Activated T-cell treated with anti-CD3 and anti-CD28 coated beads, Interleukin-2, amount 50 U/mL, for 48 hours (primary cell): Measurements from ENCODE around the gene EHD4.

Experiments
- DNase-seq, 2 experiments: peaks; one replicate each; pipeline ENCODE4 v3.0.0-alpha.2; 2020

The EHD4 gene

DNA sequence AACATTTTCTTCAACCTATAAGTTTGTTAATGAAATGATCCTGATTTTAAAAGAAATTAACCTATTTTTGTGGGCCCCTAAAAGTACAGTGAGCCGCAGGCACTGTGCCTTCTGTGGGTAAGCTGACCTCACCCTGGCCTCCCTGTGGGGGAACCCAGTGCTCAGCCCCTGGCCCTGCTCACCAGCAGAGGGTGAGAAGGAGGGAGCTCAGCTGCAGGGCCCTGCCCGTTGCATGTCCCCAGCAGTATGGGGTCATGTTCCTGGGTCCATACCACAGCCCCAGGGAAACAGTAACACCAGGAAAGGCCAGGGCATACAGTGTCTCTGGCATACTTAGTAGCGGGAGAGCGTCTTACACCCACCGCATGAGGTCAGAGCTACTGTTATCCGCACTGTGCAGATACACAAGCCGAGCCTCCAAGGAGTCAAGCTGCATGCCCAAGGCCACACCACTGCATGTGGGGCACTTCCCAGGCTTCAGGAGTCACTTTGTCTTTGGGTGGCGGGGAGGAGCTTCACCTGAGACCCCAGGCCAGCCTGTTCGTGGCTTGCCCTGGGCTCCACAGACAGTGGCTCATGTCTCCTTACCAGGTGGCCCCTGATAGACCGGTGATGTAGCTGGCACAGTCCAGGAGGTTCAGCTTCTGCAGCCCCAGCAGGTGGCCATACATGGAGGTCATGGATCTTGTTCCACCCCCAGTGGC lies 22.6 kb upstream of the EHD4 start:
- DNase-seq = no peak

DNA sequence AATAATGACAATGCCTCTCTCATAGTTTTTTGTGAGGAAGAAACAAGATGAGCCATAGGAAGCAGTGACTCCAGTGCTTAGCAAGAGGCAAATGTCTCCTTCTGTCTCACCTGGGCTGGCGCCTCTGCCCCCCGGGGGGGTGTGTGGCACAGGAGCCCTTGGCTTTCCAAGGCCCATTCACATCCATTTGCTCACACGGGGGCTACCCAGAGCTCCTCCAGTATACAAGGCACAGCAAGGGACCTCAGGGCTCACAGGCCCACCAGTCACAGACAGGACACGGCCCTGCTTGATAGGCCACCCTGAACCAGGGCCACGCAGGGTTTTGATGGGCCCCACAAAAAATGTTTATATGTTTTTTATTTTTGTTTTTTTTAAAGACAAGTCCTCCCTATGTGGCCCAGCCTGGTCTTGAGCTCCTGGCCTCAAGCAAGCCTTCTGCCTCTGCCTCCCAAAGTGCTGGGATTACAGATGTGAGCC lies 21.9 kb upstream of the EHD4 start:
- no peak for DNase-seq

DNA sequence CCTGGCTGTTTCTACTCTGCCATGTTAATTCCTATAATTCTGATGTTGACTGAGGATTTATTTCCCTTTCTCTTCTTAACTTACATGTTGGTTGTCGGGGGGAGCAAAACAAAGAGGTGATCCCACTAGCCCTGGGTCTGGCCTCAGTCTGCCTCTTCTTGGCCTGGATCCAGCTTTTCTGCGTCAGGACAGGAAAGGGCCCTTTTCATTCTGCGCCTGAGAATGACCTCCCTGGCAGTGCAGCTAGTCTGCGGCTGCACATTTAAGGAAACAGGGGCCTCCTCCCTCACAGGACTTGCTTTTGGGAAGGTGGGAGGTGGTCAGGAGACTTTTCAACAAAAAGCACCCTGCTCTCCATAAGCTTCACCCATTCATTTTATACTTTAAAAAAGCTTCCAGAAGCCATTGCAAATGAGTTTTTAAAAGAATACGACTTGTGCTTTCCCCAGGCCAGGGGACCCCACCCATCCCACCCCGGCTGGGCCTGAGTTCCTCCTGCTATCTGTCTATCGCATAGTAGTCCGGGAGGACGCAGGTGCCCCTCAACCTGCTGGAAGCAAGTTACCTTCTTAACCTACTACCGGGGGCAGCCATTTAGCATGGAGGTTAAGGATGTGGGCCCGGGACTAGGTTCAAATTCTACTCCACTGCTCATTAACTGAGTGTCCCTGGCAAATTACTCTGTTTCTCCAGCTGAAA lies 21.3 kb upstream of the EHD4 start:
- DNase-seq = no peak

DNA sequence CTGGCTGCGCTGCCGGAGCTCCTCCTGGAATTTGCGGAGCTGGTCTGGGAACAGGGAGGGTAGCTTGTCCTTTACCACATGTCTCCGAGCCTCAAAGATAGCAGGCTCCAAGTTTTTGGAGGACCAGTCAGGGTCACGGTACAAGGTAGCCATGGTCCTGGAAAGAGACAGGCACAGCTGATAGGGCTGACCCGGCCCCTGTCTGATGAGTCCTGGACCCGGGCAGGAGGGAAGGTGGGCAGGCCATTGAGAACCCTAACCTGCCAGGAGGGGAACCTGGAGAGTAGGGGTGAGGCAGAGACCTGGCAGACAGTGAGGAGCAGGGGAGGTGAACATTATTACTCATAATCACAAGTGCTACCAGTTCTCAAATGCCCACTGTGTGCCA lies 20.4 kb upstream of the EHD4 start:
- no peak for DNase-seq

DNA sequence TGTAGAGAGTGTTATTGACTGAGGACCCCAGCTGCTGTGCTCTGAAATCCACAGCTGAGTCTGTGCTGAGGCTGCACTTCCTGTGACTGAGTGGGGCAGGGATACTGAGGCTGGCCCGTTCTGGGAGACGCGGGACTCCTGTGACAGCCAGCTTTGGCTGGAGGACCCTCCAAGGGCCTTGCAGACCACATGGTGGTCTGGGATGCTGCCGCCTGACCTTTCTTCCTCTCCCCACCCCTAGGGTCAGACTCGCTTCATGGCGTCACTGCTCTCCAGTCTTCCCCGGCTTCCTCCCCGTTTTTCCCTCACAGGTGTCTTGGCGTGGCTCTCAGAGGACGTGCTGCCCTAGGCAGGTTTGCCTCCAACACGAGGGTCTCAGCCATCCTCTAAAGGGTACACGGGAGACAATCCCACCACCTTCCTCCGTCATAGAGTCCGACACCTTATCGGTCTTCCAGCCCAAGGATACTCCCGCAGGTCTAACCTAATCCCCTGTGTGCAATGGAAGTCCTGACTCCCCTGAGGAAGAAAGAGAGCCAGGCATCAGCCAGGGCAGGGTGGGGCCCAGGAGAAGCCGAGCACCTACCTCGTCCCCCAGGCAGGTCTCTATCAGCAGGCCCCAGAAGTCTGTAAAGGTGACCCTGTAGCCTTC lies 19.9 kb upstream of the EHD4 start:
- no peak for DNase-seq

DNA sequence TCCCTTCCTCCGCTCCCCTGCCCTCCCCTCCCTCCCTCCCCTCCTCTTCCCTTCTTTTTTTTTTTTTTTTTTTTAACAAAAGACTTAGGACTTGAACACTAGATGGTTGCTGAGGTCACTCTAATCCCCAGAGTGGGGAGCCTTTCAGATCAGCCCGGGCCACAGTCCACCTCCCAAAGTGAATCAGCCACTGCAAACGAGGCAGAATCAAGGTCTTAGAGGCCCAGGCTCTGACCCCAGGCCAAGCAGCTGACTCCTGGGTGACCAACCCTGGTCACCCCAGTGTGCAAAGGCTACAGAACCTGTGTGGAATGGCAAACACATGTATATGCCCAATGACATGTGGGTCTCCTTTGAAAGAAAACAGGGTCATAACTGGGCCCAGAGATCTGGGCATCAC lies 18.3 kb upstream of the EHD4 start:
- no peak for DNase-seq

DNA sequence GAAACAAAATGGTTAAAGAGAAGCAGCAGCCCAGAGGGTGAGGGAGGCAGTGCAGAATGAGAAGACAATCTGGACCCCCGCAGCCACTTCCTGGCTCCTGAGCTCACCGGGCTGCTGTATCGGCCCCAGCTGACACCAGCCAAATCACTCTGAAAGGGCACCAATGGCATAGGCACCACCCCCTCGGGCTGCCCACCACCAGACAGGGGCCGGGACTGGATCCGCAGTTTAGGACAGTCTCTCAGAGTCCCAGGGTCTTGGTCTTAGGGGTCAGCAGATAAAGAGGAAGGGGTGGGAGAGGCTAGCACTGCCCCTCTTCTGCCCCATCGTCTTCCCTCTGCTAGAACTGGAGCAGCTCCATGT lies 17.9 kb upstream of the EHD4 start:
- no peak for DNase-seq

DNA sequence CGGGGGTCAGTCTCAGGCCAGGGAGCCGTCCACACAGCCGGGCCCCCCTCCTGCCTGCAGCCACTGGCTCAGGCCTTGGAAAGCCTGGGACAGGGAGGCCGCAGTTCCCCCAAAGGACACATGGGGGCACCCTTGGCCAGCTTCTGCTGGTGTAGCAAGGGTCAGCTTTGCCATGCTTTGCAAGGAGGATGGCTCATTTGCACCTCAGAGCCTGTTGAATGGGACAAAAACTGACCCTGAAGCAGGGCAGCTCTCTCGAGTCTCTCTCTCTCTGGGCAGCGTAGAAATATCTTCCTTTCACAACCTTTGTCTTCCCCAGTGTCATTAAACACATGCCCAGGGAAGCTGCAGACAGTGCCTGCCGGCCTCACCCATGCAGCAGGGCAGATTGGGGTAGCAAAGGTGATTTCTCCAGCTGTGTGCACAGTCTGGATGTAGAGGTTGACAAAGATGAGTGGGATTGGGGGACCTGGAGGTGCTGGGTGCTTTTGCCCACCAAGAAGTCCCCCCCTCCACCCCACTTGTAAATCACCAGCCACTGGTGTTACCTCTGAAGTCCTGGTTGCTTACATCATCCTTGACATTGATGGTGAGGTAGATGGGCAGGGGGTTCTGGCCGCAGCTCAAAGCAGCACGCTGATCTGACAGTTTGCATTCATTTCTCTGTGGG lies 17.4 kb upstream of the EHD4 start:
- DNase-seq = peak; percentile 94

DNA sequence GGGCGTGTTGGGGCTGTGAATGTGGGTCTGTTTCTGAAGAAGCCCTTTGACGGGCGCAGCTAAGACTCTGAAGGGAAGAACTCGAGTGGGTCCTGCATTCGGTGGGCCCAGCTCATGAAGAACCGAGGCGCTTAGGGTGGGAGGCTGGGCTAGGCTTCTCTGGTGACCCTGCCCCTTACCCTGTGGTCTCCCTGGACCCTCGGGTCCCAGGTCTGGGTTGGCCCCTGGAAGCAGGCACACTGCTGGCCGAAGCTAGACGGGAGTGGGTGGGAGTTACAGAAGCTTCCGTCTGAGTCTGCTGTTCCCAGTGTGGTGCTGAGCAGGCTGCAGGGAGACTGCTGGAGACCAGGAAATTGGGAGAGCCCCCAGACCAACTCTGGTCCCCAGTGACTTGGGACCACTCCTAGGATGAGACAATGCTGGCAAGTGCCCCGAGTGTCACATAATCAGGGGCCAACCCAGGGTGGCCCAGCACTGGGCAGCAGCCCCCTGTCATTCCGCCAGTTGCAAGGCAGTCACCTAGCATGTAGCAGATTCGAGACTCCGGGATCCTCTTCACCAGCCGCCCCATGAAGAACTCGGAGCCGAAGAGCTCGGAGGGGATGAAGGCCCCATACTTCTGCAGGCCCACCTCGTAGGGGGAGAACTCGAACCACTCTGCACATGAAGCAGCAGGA lies 16.7 kb upstream of the EHD4 start:
- no peak for DNase-seq

DNA sequence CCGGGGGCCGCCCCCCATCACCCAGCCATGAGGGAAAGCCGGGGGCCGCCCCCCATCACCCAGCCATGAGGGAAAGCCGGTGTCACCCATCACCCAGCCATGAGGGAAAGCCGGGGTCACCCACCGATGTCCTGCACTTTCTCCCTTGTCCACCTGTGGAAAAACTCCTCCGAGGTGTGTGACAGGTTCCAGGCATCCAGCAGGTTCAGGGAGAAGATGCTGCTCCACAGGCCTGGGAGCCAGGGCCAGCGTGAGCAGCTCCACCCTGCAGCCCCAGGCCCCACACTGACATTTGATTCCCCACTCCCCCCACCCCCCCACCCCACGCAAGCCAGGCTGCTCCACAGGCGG lies 15.5 kb upstream of the EHD4 start:
- no peak for DNase-seq

DNA sequence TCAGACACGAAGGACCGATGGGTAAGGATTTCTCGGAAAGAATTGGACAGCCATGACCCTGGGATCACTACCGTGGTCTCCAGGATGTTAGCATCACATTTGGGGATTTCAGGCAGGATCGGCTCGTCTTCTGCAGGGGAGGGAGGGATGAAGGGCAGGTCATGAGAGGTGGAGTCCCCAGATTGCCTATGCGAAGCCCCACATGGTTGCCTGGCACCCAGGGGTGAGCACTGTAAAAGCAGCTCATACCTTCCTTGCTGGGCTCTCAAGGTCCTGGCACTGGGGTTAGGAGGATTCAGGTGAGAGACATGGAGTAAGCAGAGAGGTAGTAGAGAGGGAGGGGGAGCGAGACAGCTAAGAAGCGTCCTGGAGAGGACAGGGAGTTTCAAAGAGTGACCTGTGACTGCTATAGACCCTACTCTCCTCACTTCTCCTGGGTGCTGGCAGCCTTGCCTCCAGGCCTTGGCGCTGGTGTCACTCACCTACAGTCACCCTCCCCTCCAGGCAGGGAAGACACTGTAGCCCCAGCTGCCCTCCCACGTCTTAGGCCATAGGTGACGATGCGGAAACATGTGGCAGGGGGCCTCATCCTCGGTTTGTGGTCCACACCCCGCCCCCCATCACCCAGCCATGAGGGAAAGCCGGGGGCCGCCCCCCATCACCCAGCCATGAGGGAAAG lies 15.0 kb upstream of the EHD4 start:
- DNase-seq = no peak

DNA sequence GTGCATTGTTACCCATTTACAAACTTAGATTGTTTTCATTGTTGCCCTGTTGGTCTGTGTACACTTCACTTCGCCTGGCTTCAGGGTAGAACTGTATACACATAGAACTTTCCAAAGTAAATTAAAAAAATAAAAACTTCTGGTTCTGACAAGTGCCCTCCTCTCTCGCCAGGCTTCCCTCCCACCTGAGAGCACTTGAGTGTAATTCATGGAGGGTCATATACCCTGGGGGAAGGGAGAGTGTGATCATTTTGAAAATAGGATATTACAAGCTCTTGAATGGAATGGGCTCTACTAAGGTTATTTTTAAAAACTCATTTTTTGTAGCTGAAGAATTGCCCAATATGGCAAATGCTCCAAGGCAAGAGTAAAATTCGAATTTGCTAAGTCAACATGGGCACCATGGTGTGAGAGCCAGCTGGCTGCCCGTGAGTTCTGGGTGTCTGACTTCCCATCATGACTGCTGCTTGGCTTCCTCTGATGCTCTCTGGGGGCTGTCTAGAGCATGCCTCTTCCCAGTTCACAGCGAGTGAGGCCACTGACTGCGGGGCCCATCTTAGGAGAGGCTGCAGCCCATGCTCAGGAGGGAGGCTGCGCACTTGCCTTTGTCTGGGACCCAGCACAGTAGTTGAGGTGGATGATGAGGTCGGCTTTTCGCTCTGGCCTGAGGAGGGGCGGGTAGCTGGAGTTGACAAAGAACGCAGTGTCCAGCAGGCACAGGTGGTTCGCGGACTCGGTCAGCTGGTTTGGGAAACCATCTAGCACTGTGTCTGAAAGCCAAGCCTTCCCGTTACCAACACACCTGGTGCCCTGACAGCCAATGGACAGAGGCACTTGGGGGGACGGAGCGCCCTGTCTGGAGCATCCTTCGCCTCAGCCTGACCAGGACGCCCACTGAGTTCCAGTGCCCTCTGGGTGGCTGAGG lies 13.1 kb upstream of the EHD4 start:
- no peak for DNase-seq

DNA sequence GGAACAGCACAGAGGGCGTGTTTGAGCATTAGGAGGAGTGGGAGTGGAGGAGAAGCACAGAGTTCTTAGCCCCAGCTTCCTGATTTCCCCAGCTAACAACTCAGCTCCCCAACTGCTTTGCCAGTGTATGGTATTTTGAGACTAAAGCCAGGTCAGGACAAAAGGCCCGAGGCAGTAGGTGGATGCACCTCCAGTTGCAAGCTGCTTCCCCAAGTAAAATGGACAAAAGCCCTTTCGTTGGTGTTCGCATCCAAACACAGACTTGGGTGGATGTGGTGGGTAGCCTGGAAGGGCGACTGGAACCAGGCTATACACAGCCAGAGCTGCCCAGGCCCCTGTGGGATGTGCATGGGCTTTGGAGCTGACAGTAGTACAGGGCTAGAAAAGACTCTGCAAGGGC lies 12.3 kb upstream of the EHD4 start:
- no peak for DNase-seq

DNA sequence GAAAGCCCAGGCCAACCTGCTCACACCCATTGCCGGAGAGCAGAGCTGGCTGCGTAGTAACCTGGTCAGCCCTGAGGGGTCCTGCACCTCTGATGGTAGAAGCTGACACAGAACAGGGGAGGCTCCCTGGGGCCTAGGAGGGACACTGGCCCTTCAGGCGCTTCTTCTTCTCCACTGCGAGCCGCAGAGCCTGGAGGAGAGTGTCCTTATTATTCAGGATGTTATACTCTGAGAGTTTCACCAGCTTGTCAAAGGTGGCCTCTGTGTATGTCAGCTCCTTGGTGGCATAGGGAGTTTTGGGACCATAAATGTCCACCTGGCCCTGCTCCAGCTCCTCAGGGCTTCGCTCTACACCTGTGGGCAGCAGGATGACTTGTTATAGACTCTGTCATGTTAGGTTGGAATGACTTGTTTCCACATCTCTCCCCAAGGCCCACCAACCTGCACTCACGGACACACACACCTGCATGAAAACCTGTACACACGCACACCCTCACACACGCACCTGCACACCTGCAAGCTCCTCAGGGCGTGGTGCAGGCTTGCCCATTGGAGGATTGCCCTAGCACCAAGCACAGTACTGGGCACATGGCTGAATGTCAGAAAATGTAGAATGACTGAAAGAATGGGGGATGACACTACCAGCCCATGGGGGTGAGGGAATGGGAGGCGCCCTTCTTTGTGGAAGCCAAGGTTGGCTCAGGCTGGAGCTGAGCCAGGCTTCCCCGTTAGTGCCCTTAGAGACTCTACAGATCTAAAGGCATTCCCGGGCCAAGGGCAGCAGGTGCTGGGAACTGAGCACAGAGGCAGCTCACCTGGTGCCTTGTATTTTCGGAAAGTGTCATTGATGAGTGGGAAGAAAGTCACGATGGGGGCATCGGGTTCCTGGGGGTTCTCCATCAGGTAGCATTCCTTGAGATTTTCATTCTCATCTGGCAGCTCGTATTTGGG lies 11.5 kb upstream of the EHD4 start:
- peak in 1 of 2 experiments; percentile 6 for DNase-seq

DNA sequence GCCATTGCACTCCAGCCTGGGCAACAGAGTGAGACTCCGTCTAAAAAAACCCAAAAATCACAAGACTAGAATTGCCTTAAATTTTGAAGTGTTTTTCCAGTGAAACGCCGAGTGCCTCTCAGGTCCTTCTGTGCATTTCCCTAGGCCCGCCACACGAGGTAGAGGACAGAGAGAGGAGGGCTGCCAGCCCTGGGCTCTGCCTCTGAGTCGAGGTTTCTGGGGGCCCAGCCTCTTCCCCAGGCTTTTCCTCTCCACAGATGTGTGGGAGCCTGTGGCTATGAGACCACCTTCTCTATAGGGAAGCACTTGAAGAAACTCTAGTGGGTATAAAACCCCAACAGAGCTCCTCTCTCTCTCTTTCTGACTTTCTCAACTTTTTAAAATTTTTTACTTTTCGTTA lies 10.9 kb upstream of the EHD4 start:
- peak in 1 of 2 experiments; percentile 5 for DNase-seq

DNA sequence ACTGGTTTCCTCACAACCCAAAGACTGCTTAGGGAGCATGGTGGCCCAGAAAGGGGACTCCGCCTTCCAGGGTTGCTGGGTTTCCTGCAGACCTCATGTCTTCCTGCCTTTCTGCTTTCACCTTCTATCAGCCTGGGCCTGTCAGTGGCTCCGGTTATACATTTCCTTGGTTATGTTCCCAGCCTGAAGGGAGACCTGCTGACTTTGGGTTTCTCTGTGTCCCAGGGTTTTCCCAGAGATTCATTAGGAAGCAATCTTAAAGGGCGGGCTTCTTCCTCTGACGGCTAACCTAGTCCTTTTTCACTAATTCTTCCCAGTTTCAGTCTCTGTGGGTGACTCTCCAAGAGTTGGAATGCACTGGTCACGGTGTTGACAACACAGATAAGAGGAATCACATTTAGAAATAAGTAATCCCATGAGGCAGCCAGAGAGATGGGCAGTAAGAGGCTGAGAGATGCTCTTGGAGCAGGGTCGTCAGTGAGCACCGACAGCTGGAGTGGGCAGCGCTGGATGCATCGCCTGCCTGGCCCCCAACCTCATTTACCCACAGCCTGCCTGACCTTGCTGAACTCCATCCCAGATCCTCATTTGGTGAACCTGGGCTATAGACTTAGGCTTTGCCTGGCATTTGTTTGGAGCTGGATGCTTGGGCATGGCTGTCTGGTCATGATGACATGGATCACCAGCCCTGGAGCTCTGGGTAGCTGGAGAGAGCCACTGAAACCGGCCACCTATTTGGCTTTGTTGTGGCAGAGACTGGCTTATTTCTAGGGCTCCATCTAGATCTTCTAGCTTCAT lies 10.0 kb upstream of the EHD4 start:
- DNase-seq = peak in 1 of 2 experiments; percentile 8

DNA sequence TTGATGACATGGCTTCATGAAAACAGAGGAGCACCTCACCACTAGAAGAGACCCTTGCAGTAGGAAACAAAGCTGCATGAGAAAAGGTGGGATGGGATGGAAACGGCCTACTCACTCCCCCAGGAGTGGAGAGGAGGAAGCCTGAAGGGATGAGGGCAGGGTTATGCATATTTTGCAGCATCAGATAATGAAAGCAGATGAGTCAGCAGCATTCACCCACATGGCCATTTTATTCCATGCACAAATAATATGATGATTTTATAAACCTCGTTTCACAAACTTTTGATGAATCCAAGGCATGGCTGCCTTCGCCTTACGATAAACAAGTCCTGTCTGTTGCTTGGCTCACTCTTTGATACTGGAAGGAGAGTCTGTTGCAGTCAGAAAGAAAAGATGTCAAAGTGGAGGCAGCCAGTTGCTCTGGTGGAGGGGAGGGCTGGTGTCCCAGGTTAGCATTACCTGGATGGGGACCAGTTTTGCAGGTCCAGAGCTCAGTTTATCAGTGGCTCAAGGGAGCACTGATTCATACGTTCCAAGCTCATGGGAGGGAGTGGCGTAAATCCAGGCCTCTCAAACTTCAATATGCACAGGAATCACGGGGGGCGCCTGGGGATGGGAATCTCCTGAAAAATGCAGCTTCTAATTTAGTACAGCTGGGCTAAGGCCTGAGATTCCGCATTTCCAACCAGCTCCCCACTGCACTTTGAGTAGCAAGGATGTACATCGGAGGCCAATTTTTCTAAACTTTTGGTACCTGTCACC lies 9.2 kb upstream of the EHD4 start:
- DNase-seq = peak in 1 of 2 experiments; percentile 11

DNA sequence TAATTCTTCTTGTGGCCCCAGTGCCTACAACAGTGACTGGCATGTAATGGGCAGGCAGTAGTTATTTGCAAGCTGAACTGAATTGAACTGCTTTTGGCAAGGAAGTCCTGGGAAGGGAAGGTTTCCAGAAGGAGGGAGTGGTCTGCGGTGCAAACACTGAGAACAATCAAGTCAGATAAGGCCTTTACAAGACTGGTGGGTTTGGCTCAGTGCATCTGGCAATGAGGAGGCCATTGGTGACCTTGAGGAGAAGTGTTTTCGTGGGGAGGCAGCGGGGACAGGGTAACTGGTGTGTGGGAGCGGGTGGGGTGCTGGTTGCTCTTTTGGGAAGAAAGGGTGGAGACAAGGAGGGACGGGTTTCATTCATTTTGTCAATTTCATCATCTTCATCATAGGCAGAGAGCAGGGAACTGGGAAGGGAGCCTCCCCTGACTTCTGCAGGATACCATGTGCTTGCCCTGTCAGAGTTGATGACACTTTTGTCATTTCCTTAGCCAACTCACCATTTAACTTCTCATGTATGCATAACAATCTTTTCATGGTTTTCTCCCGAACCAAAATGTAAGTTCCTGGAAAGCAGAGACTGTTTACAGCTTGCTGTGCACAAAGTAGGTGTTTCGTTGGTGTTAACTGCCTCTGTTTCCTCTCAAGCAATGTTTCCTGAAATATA lies 8.4 kb upstream of the EHD4 start:
- peak in 1 of 2 experiments; percentile 13 for DNase-seq
